CD4-positive, alpha-beta T cell treated with Interferon alpha-2 for 1 hour (primary cell): Measurements from ENCODE around the gene UBR3.
"Not testable (repeated sequence)": the region's sequence is repeated elsewhere in the genome, so short reads cannot be mapped to it uniquely, and the experiment has no call there.

ENCODE experiments used
- DNase-seq, 2 donors: peaks; one replicate each; pipeline ENCODE4 v3.0.0-alpha.2; 2020 to 2022

UBR3 gene

DNA sequence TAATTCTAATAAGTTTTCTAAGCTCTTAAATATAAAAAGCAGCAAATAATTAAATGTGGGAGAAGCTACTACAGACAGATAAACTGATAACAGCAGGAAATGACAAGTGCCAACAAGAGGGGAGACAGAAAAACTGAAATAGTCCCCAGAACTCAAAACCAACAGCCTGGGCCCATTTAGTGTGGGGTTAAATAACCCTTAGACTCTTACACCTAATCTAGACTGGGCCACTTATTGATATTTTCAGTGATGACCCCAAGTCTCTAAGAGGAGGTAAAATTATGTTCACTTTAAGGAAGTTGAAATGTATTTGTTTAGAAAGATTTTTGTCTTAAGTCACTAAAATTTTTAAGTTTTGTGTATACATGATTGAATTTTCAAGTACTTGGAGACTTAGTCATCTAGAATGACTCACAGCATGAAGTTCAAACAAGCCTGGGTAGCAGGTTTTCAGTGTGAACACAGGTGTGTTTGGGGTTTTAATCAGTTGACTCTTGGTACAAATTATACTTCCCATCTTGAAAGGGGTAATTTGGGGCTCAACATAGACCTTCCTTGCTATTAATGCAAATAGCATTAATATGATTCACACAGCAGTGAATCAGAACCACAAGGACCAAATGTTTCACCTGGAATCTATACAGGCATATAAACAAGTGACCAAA is 295.8 kb downstream of the UBR3 start:
- no peak for DNase-seq

DNA sequence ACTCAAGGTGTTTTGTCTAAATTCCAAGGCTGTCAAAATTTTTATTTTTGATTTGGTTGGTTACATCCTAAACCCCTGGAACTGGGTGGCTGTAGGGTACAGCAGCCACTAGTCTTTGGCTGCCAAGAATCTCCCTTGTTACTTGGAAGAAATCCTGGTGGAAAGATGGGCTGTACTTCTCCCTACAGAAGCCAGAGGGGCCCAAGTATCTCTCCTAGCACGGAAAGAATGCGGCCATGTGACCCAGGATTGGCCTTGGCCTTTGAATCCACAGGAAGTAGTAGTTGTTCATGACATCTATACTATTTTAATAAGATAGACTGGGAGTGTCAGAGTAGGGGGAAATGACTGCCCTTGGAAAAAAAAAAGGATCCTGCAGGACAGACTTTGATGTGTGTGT is 296.3 kb downstream of the UBR3 start:
- DNase-seq, result no peak

DNA sequence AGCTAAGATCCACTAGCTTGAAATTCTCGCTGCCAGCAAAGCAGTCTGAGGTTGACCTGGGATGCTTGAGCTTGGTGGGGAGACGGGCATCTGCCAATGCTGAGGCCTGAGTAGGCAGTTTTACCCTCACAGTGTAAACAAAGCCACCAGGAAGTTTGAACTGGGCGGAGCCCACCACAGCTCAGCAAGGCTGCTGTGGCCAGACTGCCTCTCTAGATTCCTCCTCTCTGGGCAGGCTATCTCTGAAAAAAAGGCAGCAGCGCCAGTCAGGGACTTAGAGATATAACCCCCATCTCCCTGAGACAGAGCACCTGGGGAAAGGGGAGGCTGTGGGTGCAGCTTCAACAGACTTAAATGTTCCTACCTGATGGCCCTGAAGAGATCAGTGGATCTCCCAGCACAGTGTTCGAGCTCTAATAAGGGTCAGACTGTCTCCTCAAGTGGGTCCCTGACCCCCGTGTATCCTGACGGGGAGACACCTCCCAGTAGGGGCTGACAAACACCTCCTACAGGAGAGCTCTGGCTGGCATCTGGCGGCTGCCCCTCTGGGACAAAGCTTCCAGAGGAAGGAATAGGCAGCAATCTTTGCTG is 299.0 kb downstream of the UBR3 start:
- DNase-seq, result not testable (repeated sequence)
